AG08396 (cell line): ENCODE data around the gene RSKR.
"Not testable (repeated sequence)": the region's sequence is repeated elsewhere in the genome, so short reads cannot be mapped to it uniquely, and the experiment has no call there.

ENCODE experiments used
- DNase-seq: peaks from one replicate; pipeline ENCODE4 v3.0.0; 2012; ENCODE audit warnings: low spot score, mixed read lengths

RSKR gene

DNA sequence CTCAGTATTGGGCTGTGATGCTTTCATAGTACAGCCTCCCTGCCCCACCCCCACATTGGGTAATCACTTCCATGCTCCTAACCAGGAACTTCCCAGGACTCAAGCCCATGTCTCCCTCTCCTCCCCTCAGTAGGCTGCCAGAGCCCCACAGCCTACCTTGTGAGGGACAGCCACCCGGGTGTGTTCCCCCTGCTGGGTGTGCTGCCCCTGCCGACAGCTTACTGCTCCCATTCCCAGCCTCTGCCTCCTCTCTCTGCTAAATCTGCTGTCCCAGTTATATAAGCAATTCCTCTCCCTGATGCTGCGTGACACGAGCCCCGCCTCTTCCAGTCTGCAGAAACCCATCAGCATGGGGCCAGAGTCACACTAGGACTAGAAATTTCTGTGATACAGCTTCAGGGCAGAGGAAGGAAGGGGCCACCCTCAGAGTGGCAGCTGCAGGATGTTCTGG, at the start of gene RSKR:
RSKR (minus strand) TSS at position 255 of the 451 bp plus-strand sequence; CDS start at position 231, 24 bp downstream.
- no peak for DNase-seq

- DNase-seq = no peak
Measured at GRCh38 chr17:28663723-28664122, 49.7 kb upstream of the RSKR start.

DNA sequence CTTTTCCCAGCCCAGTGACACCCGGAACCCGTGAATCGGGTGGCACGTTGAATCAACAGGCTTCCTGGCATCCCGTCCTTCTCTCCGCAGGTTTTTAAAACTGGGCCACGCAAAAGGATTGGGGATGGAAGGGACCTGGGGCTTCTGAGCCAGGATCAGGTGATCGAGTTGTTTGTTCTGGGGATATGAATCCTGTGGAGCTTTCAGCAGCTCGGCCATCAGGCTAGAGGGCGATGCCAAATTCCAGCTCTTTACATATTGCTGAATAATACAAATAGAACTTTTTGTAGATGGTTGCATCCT, 48.5 kb upstream of the RSKR start:
- no peak for DNase-seq

DNA sequence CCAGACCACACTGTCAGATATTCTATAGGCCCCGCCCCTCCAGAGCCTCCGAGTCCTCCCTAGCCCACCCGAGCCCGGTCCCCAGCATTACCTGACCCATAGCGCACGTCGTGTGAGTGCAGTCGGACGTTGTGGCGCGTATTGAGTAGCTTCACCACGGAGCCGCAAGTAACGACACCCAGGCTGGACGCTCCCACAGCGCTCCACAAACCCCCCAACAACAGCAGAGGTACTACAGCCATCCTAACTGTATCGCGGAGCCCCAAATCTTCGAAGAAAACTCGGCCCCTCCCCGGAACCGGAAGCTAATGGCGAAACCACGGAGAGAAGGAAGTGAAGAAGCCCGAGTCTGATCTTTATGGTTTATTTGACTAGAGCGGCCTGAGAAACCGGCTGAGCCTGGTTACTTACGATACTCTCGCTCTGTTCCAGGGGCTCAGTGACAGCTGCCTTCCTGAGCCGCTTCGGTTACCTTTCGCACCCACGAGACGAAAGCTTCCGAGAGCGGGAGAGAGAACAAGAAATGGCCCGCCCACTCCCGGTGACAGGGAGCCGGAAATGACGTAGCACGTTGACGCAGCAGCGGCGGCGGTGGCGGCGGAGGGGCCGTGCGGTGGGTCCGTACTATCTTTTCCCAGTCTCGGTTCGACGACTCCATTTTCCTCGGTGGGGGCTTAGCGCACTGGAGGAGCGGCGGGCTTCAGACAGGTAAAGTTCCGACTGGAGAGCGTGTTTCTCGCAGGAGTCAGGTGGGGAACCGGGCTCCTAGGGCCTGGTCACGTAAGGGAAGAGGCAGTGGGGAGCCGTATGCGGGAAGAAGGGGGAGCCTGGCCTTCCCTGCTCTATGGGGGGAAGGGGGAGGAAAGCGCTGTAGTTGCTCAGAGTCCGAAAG, 47.9 kb upstream of the RSKR start, which contains the start of the genes SDF2 and SUPT6H:
SDF2 (minus strand) TSS at position 272 of the 892 bp plus-strand sequence; CDS start at position 242, 30 bp downstream.
SUPT6H (plus strand) TSS at position 571 of the 892 bp plus-strand sequence. CDS start 11,197 bp downstream, outside the sequence.
- DNase-seq = peak; percentile 94

DNA sequence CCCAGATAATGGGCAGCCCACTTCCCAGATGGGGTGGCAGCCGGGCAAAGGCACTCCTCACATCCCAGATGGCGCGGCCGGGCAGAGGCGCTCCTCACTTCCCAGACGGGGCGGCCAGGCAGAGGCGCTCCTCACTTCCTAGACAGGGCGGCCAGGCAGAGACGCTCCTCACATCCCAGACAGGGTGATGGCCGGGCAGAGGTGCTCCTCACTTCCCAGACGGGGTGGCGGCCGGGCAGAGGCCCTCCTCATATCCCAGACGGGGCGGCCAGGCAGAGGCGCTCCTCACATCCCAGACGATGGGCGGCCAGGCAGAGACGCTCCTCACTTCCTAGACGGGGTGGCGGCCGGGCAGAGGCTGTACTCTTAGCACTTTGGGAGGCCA, 45.5 kb upstream of the RSKR start:
- DNase-seq = not testable (repeated sequence)

DNA sequence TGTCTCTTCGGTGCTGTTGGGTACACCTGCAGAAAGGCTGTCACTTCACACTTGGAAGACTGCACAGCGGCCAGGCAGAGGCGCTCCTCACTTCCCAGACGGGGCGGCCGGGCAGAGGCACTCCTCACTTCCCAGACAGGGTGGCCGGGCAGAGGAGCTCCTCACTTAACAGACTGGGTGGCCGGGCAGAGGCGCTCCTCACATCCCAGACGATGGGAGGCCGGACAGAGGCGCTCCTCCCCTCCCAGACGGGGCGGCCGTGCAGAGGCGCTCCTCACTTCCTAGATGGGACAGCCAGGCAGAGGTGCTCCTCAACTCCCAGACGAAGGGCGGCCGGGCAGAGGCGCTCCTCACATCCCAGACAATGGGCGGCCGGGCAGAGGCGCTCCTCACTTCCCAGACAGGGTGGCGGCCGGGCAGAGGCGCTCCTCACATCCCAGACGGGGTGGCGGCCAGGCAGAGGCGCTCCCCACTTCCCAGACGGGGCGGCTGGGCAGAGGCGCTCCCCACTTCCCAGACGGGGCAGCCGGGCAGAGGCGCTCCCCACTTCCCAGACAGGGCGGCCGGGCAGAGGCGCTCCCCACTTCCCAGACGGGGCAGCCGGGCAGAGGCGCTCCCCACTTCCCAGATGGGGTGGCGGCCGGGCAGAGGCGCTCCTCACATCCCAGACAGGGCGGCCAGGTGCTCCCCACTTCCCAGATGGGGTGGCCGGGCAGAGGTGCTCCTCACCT, 44.9 kb upstream of the RSKR start:
- not testable (repeated sequence) for DNase-seq

GRCh38 chr17:28658342-28658741, 44.4 kb upstream of the RSKR start:
- DNase-seq = not testable (repeated sequence)

- DNase-seq = peak; percentile 33
Measured at GRCh38 chr17:28657756-28658155, 43.8 kb upstream of the RSKR start.

GRCh38 chr17:28655160-28655559, 41.2 kb upstream of the RSKR start:
- DNase-seq = no peak

GRCh38 chr17:28648698-28649097, 34.7 kb upstream of the RSKR start:
- no peak for DNase-seq

DNA sequence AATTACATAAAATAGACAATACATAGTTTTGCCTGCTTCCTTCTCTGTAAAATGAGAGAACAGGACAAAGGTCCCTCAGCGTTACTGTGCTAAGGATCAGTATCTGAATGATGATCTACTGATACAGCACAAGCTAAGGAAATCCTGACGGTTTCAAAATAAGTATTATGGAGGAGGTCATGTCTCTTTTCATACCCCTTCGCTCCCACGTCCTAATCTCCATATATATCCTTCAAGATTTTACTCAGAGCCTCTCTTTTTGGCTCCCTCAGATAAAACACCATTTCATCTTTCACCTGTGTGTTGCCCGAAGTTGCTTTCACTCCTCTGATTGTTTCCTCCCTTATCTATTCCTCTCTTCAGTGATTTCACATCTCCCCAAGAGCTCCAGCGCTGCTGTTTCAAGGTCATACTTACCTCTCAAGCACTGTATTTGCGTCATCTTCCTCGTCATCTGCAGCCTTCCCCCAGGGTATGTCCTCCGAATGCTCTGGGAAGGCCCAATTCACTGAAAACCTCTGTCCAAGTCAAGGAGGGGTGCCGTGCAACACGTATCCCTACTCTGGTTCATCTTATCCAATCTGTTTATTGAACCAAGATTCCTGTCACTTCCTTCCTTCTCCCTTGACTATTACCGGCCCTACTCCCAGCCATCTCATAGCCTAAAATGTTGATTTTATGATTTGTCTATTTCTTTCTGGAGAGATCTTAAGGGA, 32.2 kb upstream of the RSKR start:
- no peak for DNase-seq

DNA sequence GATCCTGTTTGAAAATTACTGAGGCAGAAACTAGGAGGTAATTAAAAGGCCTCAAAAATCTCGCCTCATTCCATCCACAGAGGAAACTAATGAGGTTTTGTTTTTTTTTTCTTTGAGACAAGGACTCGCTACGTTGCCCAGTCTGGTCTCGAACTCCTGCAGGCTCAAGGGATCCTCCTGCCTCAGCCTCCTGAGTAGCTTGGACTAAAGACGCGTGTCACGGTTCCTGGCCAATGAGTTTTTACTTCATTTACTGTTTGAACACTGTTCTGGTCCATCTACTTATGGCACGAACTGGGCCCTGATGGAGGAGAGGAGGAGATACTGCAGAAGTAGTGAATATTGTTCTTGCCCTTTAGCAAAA, 31.6 kb upstream of the RSKR start:
- DNase-seq = no peak

DNA sequence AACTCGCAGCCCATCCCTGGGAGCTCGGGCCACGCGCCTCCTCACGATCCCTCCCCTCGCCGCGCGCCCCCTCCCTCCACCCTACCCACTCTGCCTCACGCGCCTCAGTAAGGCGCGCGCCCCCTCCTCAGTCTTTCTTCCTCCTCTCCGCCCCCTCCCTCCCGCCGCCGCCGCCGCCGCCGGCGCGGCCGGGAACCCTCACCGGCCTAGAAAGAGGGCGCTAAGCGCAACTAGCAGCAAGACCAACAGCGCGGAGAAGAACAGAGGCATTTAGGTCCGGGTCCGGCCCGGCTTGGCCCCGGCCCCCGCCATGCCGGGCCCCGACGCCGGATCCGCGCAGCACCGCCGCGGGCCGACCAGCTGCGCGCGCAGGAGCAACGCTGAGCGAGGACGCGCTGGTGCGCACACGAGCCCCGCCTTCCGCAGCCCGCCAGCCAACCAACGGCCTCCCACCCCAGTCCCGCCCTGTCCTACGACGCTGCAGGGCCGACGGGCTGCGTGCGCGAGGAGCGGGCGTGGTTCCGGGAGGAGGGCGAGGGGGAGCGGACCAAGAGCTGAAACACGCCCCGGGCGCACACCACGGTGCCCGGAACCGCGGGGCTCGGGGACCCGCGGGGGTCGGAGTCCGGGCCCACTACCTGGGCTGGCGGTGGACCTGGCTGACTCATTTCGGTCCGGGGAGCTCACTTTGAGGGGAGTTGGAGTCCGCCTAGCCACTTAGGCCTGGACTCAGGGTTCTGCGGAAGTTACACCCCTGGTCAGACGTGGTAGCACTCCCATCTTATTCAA, 31.0 kb upstream of the RSKR start, which contains the start of gene BLTP2:
BLTP2 (minus strand) TSS at position 372 of the 789 bp plus-strand sequence; CDS start at position 270, 102 bp downstream.
- peak; percentile 100 for DNase-seq

DNA sequence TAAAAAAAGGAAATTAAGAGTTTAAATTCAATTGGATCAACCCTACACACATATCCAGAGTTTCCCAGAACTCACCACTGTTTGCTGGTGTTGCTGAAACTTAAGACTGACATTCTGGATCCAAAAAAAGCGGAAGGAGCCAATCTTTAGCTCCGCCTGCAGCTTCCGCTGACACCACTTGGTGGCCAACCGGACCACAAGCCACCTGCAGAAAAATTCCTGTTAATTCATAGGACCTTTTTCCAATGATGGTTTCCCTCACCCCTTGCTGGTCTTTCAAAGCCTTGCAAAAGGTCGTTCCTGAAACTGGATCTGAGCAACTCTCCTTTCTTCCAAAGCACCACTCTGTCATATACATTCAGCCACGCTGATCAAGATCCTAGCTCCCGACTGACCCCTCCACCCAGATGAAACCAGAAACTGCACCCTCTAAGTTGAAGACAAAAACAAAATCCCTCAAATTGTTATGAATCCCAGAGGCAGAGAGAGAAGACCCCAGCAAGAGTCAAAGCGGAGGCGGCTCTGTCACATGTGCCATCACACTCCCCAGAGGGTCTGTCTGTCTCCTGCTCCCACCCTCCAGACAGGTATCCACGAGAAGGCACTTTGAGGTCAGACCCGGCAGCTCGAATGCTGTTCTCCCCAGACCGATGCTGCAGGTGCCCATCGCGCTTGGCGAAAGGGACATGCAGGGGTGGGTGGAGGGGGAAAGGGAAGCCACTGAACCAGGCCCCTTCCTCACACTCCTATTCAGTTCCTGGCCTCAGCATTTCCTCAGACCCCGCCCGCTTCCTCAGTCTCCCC, 30.2 kb upstream of the RSKR start:
- peak; percentile 75 for DNase-seq

GRCh38 chr17:28641579-28641978, 27.6 kb upstream of the RSKR start:
- DNase-seq = no peak

GRCh38 chr17:28635506-28635905, 21.5 kb upstream of the RSKR start:
- DNase-seq = no peak

DNA sequence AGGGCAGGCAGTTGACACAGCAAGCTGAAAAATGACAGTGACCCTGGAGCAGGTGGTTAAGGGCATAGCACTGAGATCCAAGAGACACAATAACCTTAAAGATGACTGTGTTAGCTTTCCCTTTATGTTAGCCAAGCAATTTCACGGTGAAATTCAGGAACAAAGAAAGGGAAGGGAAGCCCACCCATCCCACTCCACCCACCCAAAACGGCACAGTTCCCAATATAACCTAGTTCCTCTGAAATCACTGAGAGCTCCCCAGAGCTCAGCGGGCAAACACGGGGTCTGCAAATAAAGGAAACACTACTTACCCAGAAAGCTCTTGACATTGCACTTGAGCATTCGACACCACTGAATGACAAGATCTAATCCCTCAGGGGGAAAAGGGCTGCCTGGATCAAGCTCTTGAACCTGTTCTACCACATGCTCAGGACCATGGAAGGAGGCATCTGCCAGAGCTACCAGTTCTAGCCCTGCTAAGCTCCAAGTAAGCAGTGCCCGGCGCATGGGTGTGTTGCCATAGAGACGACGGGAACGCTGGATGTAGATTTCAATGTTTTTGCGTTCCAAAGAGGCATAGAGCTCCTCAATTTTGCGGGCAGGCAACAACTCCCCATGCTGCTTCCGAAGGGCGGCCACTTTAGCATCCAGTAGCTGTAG, 20.4 kb upstream of the RSKR start:
- no peak for DNase-seq

DNA sequence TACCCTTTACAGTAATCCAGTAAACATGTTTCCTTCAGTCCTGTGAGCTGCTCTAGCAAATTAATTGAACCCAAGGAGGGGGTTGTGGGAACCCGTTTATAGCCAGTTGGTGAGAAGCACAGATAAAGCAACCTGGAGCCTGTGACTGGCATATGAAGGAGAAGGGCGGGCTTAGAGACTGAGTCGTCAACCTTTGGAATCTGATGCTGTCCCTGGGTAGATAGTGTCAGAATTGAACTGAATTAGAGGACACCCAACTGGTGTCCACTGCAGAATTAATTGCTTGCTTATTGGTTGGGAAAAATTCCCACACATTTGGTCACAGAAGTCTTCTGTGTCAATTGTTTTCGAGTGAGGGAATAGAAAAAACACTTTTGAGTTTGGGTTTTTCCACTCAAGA, 12.8 kb upstream of the RSKR start:
- no peak for DNase-seq

GRCh38 chr17:28624148-28624547, 10.2 kb upstream of the RSKR start:
- no peak for DNase-seq

- DNase-seq = no peak
Measured at GRCh38 chr17:28623696-28624095, 9.7 kb upstream of the RSKR start.
